GM21447 (cell line): ENCODE data around the gene FGF21.
"Not testable (repeated sequence)": the region's sequence is repeated elsewhere in the genome, so short reads cannot be mapped to it uniquely, and the experiment has no call there.

Source experiments
- ATAC-seq: cut with Tn5 transposase; IDR thresholded peaks from one replicate; pipeline ENCODE4 v1.9.1; 2021; ENCODE audit not compliant: unreplicated experiment

Gene FGF21

GRCh38 chr19:48786422-48786821, 31.1 kb downstream of the FGF21 start:
- ATAC-seq = not testable (repeated sequence)

DNA sequence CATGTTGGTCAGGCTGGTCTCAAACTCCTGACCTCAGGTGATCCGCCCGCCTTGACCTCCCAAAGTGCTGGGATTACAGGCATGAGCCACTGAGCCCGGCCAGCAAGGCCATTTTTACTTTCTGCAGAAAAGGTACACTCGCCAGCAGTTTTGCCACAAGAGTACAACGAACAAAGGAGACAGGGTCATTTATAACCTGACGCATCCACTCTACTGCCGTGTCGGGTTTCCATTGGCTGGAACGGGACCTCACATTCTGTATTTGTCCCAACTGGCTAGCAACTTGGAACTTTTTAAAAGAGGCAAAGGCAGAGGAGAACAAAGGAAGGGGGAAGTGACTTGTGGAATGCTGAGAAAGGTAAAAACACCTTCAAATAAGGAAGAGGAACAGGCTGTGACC, 32.0 kb downstream of the FGF21 start:
- ATAC-seq = not testable (repeated sequence)

GRCh38 chr19:48793271-48793670, 37.9 kb downstream of the FGF21 start:
- no peak for ATAC-seq

GRCh38 chr19:48794291-48794690, 39.0 kb downstream of the FGF21 start:
- ATAC-seq = no peak

DNA sequence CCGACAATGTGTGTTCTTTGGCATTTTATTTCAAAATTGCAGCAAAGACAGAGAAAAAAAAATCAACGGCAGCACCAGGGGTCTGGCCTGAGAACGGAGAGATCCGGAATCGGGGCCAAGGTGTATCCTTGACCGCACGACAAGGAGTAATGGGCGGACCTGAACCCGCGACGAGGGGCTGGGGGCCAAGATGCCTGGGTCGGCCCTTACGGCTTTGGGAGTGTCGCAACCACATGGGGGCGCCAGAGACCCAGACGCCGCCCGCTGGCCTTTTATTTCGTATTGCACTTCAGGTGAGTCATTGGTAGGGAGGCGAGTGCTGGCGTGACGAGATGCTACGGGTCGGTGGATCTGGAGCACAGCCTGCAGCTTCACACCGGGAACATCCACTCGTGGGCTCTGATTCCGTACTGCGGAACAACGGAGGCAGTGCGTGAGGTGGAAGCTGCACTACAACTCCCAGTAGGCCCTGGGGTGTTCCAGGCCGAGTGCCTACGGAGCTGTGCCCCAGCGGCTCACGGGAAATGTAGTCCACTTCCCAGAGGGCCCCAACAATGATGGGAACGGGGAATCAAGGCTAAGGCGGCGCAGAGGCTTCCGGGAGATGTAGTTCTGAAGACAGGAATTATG, 39.8 kb downstream of the FGF21 start:
- ATAC-seq = peak; percentile 75

- no peak for ATAC-seq
These were observed 40.4 kb downstream of the FGF21 start for GRCh38 chr19:48795685-48796070.

- ATAC-seq = no peak
These were observed 41.2 kb downstream of the FGF21 start for GRCh38 chr19:48796298-48797083.

DNA sequence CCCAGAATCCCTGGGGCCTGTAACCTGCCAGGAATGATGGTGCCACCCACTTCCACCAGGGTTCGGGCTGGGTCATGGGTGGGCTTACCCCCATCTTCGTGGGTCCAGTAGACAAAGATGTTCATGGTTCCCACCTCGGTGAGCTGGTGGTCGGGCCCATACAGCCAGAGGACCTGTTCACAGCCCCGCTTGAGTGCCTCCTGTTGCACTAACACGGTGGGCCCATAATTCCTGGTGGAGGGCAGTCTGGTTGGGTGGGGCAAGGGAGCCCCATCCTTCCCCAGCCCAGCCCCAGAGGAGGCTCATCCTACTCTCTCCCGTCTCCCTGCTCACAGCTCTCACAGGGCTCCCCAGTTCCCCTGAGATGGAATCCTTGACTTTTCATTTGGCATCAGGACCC, 41.8 kb downstream of the FGF21 start:
- no peak for ATAC-seq

DNA sequence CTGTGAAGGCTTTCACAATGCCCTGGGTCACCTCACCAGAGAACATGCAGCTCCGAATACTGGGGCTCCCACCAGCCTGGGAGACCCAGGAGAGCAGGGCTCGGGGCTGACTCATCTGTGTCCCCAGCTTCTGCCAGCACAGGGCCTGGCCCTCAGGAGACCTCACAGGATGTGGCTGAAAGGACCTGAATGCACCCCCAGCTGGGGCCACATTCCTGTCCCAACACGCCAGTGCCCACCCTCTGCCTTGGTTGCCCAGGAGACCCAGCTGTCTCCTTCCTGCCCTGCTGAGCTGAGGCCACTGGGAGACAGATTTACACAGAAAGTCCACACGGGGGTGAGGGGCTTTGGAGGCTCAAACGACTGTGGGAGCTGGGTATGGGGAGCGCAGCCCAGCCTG, 43.6 kb downstream of the FGF21 start:
- ATAC-seq = no peak

DNA sequence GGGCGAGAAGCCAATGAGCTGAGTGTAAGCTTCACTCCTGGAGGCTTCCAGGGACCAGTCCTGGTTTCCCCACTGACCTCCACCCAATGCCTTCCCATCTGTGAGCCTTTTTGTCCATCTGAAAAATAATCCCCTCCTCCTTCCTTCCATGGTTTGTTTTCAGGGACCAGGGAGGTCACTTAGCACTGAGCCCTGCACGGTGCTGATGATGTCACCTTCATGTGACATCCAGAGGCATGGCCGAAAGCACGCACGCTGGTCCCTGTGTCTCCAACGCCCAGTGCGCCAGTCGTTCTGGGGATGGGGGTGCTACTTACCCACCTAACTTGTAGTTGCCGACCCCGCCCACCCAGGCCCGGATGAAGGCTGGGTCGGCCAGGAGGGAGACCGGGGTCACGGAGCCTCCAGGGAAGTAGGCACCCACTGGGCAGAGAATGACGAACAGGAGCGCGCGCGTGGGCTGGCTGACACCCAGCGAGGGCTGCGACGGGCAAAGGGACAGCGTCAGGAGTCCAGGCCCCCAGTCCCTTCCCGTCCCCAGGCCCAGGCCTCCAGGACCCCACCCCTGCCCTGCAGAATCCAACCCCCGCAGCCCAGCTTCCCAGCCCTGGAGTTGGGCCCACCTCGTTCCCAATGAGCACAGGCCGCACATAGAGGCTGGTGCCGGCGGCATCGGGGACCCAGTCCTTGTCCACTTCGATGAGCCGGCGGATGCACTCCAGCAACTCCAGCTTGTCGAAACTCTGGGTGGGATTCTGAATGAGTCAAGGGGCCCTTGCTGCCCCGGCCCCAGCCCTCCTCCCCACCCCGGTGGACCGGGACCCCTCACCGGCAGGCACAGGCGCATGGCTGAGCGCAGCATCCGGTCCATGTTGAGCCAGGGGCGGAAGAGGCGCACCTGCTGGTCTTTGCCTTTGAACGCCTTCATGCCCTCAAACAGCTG, 44.3 kb downstream of the FGF21 start:
- ATAC-seq = no peak

- ATAC-seq = no peak
These were observed 47.3 kb downstream of the FGF21 start for GRCh38 chr19:48802623-48803022.

GRCh38 chr19:48804496-48804895, 49.2 kb downstream of the FGF21 start:
- no peak for ATAC-seq

DNA sequence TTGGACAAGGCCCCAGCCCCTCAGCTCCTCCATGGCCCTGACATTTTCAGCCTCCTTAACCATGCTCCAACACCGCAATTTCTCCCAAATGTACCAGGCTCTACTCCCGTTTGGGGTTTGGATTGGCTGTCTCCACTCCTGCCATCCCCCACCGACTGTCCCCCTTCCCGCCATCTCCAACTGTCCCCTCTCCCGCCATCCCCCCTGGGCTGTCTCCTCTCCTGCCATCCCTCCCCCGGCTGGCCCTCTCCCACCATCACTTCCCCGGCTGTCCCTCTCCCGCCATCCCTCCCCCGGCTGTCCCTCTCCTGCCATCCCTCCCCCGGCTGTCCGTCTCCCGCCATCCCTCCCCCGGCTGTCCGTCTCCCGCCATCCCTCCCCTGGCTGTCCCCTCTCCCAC, 50.1 kb downstream of the FGF21 start:
- ATAC-seq = no peak

GRCh38 chr19:48806518-48806817, 51.1 kb downstream of the FGF21 start:
- no peak for ATAC-seq

DNA sequence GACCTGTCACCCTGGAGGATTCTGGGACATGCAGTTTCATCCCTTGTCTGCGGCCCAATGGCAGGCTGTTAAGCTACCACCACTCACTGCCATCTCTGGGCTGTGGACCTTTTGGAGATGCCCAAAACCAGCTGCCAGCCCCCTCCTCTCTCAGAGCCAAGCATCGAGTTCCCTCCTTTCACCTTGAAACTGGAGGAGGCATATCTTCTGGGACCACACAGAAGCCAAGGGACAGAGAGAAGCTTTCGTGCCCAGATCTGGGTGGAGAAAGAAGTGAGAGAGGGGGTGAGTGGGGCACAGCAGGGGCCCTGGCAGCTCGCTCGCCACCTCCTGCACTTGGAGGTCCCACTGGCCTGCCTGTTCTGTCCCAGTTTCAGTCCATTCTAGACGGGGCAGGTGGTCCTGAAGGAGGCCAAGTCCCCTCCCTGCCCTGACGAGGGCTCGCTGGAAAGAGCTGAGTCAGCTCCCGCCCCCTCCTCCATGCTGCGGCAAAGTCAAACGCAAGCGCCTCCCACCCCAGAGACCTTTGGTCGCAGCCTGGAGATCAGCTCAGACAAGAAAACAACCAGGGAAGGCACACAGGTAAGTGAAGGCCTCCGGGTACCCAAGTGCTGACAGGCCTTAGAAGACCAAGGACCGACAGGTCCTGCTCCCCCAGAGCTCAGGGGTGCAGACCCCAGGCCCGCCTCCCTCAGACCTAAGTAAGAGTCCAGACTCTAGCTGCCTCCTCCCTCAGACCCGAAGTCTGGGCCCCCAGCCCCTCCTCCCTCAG, 51.7 kb downstream of the FGF21 start:
- ATAC-seq = no peak

DNA sequence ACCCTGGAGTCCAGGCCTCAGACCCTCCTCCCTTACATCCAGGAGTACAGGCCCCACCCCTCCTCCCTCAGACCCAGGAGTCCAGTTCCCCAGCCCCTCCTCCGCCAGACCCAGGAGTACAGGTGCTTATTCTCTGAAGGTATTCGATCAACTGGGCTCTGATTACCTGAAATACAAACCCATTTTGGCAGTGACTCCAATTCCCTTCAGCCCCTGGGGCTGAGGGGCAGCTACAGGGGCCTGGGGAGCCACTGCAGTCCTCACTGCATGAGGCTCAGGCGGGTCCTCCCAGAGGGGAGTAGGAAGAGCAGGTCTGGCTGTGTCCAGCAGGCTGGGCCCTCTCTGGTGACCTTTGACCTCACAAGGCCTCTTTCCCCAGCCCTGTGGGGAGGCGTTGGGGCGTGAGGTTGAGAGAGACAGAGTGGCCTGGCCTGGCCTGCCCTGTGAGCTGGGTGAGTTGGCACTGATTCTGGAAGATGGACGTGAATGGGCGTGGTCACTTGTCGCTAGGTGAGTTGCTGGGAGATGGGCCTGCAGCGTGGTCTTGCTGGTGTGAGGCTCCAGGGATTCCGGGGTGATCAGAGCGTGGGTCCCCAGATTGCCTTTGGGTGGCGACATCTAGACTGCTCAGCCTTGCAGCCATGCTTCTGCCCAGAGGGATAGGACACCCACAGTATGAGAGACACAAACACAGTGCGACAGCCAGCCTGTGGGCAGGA, 52.4 kb downstream of the FGF21 start:
- ATAC-seq = no peak
